Measurements from ENCODE around the gene SLC16A6.
"Not testable (repeated sequence)": the region's sequence is repeated elsewhere in the genome, so short reads cannot be mapped to it uniquely, and the experiment has no call there.

The SLC16A6 gene

DNA sequence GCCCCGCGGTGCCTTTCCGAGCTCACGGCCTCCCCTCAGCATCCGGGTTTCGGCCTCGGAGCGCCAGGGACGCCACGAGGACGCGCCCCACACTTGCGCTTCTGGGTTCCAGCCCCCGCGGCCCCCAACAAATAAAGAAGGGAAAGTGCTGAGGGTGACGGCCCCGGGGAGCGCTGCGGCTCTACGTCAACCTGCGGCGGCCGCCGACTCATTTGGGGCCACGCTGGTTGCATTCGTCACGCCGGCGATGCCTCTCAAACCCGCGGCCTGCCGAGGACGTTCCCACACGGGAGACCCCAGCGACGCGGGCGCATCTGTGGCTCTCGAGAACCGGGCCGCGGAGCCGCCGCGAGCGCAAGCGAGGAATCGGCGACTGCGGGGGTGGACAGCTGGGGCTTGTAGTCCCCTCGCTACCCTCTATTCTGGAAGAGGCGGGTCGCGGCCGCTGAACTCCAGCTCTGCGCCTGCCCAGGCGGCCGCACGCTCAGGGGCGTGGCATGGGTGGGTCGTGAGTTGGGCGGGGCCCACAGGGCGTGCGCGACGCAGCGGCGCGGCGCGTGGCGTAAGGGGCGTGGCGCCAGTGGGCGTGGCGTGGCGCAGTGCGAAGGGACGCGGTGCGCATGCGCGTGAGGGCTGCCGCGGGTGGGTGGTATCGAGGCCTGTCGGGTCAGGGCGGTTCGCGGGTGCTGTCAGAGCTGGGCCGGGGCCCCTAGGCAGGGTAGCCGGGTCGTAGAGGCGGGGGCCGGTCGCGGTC is 43.3 kb downstream of the SLC16A6 start, which contains the start of gene AMZ2:
AMZ2 (plus strand) TSS at position 599 of the 754 bp plus-strand sequence. CDS start 2,145 bp downstream, outside the sequence.
- peak; percentile 93 for DNase-seq (ENCODE audit: low spot score)

- no peak for DNase-seq (ENCODE audit: low spot score)
Observed at GRCh38 chr17:68246271-68247028, 44.5 kb downstream of the SLC16A6 start.

DNA sequence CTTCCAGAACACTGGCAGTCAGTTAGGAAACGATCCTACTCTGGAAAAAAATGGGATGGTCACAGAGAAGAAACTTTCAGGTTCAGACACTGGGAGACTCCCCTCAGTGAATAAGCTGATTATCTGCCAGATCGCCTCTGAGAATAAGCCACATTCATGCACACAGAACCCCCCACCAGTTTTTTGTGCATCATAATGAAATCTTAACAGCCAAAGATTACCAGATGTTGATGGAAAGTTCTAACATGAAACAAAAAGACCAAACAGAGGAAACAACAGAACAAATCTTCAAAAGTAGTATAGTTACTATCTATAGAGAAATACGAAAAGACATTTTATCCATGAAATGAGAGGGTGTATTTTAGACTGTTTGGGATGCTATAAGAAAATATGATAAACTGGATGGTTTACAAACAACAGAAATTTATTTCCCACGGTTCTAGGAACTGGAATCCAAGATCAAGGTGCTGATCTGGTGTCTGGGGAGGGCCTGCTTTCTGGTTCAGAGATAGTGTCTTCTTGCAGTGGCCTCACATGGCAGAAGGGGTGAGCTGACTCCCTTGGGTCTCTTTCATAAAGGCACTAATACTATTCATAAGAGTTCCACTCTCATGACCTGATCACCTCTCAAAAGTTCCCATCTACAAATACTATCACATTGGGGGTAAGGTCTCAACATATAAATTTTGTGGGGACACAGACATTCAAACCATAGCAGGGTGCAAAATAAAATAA is 51.1 kb downstream of the SLC16A6 start:
- no peak for DNase-seq (ENCODE audit: low spot score)

DNA sequence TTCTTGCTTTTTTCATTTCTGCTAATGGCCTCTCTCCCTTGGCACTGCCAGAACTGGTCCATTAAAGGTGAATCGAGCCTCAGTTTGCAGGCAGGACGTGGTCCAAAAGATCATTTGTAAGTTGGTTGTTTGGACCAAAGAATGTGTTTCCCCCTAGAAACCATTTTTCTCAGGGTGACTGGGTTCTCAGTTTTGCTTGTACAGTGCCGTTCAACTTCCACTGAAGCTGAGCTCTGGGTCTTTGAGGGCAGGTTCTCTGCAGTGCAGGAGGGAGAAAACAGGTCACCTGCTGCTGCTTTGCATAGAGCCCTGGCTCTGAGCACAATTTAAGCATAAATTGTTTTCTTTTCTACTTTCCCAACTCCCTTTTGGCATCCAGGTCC is 52.1 kb downstream of the SLC16A6 start:
- peak; percentile 42 for DNase-seq (ENCODE audit: low spot score)

- no peak for DNase-seq (ENCODE audit: low spot score)
Observed at GRCh38 chr17:68238164-68238870, 52.6 kb downstream of the SLC16A6 start.

DNA sequence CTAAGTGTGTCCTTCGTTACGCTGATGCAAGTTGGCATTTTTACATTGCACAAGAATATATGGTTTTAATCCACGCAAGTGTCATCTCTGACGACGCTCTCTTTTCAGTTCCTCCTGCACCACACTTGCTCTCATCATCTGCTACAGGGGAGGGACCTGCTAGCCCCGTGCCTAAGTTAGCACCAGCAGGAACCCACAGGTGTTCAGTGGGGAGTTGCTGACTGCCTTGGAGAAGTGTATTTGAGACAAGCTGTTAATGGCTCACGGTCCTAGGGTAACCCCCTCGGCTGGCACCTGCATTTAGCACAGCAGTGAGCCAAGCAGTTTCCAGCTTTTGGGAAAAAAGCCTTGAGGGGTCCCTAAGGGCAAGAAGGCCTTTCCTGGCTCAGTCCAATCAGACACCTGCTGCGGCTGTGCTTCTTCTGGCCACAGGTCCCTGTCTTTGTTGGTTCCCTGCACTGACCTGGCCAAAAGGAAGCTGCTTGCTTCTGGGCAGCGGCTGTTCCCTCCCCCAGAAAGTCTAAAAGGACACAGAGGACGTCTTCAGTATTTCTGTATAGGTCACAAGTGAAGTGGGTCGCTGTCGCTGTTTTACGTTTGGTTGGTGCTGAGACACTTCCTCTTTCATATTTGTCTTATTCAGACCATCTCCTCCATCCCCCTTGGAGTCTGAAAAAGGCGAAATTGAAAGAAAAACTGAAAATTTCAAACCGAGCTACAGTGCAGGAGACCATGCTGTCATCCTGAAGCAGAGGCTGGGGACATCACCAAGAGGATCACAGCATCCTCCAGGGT is 53.4 kb downstream of the SLC16A6 start:
- DNase-seq (ENCODE audit: low spot score) = peak; percentile 58

GRCh38 chr17:68235336-68235791 is 55.6 kb downstream of the SLC16A6 start:
- not testable (repeated sequence) for DNase-seq (ENCODE audit: low spot score)

- peak; percentile 86 for DNase-seq (ENCODE audit: low spot score)
Observed at GRCh38 chr17:68234726-68235335, 56.1 kb downstream of the SLC16A6 start.

- DNase-seq (ENCODE audit: low spot score) = not testable (repeated sequence)
Observed at GRCh38 chr17:68232741-68233140, 58.2 kb downstream of the SLC16A6 start.

- DNase-seq (ENCODE audit: low spot score) = no peak
Observed at GRCh38 chr17:68231541-68231940, 59.4 kb downstream of the SLC16A6 start.

GRCh38 chr17:68231131-68231530 is 59.8 kb downstream of the SLC16A6 start:
- not testable (repeated sequence) for DNase-seq (ENCODE audit: low spot score)

GRCh38 chr17:68229619-68230018 is 61.3 kb downstream of the SLC16A6 start:
- no peak for DNase-seq (ENCODE audit: low spot score)

DNA sequence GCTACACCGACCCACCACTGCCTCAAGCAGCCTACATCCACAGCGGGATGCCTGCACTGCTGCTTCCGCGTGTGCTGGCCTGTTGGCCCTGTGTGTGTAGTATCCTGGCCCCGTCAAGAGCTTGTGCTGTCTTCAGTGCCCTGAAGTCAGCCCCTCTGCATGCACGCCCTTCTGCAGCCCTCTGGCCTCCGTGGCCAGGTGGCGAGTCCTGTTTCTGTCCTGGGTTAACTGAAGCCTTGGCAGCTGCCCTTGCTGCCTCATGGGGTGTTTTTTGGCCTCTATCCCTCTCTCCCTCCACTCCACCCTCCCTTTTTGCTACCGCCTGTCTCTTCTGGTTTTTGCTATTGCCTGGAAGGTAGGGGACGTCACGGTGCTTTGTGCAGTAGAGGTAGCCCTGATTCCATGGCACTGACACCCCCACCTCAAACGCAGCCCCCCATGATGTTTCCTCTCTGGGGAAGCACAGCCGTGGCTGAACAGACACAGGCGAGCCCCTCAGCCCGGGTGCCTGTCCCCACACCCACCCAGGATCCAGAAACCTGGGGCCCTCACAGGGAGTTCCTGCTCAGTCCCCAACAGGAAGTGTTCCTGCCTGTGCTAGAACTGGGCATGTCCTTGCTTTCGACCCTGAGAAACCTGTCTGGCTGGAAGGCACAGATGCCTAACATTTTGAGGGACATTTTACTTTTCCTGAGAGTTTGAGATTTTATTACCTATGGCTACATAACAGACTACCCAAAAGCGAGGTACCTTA is 61.9 kb downstream of the SLC16A6 start:
- DNase-seq (ENCODE audit: low spot score) = no peak

GRCh38 chr17:68228039-68228680 is 62.8 kb downstream of the SLC16A6 start:
- DNase-seq (ENCODE audit: low spot score) = not testable (repeated sequence)

GRCh38 chr17:68225055-68225454 is 65.9 kb downstream of the SLC16A6 start:
- DNase-seq (ENCODE audit: low spot score) = not testable (repeated sequence)

DNA sequence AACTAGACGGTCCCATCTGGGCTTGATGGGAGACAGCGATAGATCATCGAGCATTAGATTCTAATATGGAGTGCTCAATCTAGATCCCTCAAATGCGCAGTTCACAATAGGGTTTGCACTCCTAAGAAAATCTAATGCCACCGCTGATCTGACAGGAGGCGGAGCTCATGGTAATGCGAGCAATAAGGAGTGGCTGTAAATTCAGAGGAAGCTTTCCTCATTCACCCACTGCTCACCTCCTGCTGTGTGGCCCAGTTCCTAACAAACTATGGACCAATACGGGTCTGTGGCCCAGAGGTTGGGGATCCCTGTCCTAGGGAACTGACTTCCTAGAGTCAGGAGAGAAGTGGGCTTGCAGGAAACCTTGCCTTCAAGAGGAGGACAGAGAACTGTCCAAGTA is 68.3 kb downstream of the SLC16A6 start:
- DNase-seq (ENCODE audit: low spot score) = no peak

GRCh38 chr17:68221786-68222185 is 69.1 kb downstream of the SLC16A6 start:
- DNase-seq (ENCODE audit: low spot score) = no peak

- not testable (repeated sequence) for DNase-seq (ENCODE audit: low spot score)
Observed at GRCh38 chr17:68220786-68221185, 70.1 kb downstream of the SLC16A6 start.

DNA sequence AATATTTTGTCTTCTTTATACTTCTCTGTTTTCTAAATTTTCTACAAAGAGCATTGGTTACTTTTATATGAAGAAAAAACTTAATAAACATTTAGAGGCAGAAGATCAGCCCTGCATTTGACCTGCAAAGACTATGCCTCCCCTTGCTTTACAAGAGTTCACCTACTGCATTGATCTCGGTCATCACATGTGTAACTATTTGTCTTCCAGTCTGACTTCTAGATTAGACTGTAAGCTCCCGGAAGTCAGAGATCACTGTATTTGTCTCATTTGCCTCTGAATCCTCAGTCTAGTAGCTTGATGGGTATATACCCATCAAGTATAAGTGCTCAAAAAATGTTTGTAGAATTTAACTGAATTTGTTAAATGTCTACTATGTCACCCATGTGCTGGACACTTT is 70.7 kb downstream of the SLC16A6 start:
- not testable (repeated sequence) for DNase-seq (ENCODE audit: low spot score)

Measured in pons (tissue), 1 donor.